RCC 7860 (cell line): Measurements from ENCODE around the gene TSPAN14.

Experiments
- DNase-seq: peaks from one replicate; pipeline ENCODE4 v3.0.0-alpha.2; 2015; ENCODE audit warnings: low spot score
- FAIRE-seq: peaks from 2 replicates; lab custom pipeline; 2012; peaks lifted over from hg19 to GRCh38; lab: Jason Lieb, UNC

TSPAN14 gene

DNA sequence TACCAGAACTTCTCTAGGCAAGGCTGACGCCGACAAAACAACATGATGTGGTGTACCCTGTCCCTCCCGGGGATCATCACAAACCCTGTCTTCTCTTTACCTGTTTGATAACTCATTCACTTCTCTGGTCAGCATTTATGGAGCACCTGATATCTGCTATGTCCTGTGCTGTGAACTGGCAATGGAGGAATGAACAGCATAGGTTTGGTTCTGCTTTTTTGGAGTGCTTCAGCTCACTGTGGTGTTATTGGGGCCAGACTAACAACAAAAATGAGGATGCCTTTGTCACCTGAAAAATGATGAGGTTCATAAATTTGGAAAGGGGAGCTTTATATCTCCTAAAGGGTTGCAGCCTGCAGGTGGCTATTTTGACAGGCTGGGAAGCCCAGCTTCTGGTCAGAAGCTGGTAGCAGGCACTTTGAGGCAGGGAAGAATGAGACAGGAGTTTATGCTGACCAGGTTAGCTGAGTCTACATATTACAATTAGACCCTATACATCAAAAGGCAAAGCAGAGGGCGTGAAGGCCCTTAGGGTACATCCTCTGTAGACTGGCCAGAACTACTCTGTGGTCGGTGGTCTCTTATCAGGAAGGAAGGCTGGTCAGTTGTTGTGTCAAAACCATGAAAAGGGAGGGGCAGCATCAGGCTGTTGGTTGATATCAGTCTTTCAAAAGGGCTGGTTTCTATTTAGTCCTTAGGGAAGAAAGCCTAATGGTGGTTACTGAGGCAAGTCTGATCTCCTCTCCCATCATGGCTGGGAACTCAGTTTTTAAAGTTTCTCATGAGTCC is 125.9 kb downstream of the TSPAN14 start:
- DNase-seq (no peak), FAIRE-seq (no peak)

DNA sequence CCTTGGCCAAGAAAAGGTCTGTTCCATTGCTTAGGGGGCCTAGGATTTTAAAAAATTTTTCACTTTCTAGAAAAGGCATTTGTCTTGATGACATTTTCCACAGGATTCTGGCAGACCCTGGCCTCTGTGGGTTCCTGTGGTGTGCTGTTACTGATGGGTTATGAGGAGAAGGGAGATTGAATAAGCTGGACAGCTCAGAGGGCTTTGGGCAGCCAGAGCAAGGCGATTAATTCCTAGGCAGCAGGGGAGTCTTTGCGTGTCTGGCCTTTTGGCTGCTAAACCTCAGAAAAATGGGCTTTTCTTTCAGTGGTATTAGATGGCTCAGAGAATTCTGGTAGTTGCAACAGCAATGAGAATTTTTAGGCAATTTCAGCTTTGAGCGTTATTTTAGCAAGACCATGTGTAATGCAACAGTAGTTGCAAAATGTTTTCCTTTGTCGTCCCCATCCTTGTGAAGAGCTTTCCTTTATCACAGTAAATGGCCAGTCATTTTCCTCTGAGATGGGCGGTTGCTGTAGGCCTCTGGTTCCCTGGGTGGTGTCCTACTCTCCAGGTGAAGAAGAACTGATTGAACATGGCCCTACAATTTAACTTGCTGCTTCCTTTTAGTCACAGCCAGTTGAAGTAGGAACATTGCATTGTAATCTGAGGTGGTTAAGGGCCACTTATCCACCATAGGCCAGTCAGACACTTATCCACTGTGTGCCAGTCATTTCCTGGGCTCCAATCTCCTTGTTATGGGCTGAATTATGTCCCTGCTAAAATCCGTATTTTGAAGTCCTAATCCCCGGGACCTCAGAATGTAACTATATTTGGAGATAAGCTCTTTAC is 126.7 kb downstream of the TSPAN14 start:
- DNase-seq, result no peak
- no peak for FAIRE-seq

DNA sequence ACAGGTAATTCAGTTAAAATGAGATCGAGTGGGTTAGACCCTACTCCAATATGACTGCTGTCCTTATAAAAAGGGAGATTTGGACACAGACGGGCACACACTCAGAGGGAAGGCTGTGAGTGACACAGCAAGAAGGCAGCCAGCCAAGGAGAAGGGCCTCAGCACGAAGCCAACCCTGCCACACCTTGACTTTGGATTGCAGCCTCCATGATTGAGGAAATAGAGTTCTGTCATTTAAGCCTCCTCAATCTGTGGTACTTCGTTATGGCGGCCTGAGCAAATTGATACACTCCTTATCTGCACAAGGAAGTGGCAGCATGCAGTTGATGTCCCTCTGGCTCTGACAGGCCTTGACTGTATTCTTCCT is 127.3 kb downstream of the TSPAN14 start:
- DNase-seq (no peak), FAIRE-seq (no peak)

DNA sequence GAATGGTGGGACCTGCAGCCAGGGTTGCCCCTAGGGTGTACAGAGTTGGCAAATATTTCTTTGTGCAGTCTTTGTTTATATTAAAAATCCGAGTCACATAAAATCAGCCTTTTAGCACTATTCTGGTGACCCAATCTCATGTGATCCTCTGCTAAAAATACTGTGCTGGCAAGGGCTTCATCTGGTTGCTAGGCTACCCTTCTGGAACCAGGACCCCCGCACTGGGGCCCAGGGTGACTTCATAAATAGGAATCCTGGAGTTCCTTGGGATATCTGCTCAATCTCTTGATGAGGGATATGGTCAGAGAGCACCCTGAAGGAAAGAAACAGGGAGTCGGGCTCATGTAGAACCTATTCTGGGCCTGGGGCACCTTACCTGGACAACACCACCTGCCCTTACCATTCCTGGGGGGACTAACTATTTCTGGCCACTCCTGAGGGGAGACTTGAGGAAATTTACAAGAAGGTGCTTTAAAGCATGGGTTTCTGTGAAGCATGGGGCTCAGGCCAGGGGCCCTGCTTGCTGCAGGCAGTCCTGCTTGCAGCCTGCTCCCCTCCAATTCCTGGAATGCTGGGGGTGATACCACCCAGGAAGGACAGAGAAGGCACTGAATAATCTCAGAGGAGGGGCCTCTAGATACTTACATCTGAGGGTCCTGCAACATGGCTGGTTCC is 128.3 kb downstream of the TSPAN14 start:
- DNase-seq, result no peak
- FAIRE-seq, result no peak
